ENCODE data around the gene DGUOK. TPM values are rescaled to one million over a fixed set of nuclear protein-coding genes. Genes with fewer than 3 reads are reported as not detected.

The DGUOK gene
- total and polyA plus RNA-seq, 2 of the 4 experiments (the other 2 are of a cell fraction): 66.3 to 111 TPM

DNA sequence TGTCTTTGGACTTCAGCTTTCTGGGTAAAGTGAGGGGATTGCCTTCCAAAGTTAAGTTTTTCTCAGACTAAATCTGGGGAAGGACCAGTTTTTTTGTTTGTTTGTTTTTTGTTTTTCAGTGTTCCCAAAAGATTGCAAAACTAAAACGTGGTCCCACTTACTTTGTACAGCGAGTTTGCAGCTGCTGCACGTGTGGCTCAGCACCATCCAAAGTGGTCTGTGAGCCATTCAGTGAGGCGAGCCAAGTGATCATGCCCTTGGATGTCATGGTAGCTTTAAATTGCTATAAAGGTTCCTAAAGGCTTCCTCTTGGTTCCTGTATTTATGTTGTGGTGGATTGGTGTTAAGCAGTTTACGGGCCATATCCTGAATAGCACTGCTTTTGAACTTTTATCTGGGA is 81.0 kb downstream of the DGUOK start:
- ChIA-PET POLR2A (ENCODE audit: unreplicated experiment) (no interaction called here), CTCF (no interaction called here)
- no peak overlapping the region for H2BK120ac ChIP-seq (ENCODE audit: low read depth, low read length)
- H3K9me3 ChIP-seq (ENCODE audit: control insufficient read depth, insufficient read depth, low read length): no peaks in the 10 kb centered on the region
- ATAC-seq (ENCODE audit: low read depth) (no peak), DNase-seq (no peak)
- H2AK5ac ChIP-seq (ENCODE audit: low read depth, low read length): no peak overlapping the region
- no peak overlapping the region for H3K14ac ChIP-seq (replicated peaks; ENCODE audit: low read depth, low read length)
- H2BK20ac ChIP-seq (ENCODE audit: low read depth, low read length): no peak overlapping the region
- peaks cover 35 to 82% of the 10 kb centered on the region in 2 experiments for H3K79me1 ChIP-seq (ENCODE audit: low read depth in 1 of 2, low read length in 2 of 2)
- H3K36me3 ChIP-seq (ENCODE audit: control insufficient read depth, insufficient read depth, low read length): peaks cover 9% of the 10 kb centered on the region
- no peak overlapping the region for H4K5ac ChIP-seq (ENCODE audit: low read depth, low read length)
- H2BK5ac ChIP-seq (ENCODE audit: low read depth, low read length, poor library complexity, severe bottlenecking): no peak overlapping the region
- WGBS, 2 experiments (ENCODE audit: extremely low coverage in 2 of 2, insufficient read length in 1 of 2): 33% methylated on average over 1 of the region's 5 CpGs; no CpG with 5 or more reads in 1 of the 2 experiments
- intact Hi-C loops (cut with micrococcal nuclease) (no loop called here), dilution Hi-C loops (cut with HindIII; ENCODE audit: low sequenced_read_pairs, unreplicated experiment) (no loop called here), in situ Hi-C loops (cut with MboI; ENCODE audit: low sequenced_read_pairs) (no loop called here)
- H3K9ac ChIP-seq (ENCODE audit: low read depth, low read length): no peak overlapping the region
- H3K56ac ChIP-seq (ENCODE audit: extremely low read depth, insufficient read depth, low read length): no peak overlapping the region
- no peak overlapping the region for H3K18ac ChIP-seq (ENCODE audit: low read depth, low read length)
- H4K91ac ChIP-seq (ENCODE audit: insufficient read depth, low read depth, low read length): no peak overlapping the region
- H2BK15ac ChIP-seq (ENCODE audit: low read depth, low read length): no peak overlapping the region
- H2AFZ ChIP-seq (replicated peaks; ENCODE audit: low read length, poor library complexity): no peak overlapping the region
- H2AK9ac ChIP-seq (replicated peaks; ENCODE audit: low read depth, low read length, poor library complexity): no peak overlapping the region
- no peak overlapping the region for H3K4ac ChIP-seq (ENCODE audit: low read depth, low read length)
- H3K4me1 ChIP-seq (ENCODE audit: control insufficient read depth, insufficient read depth, low read length): peaks cover 26% of the 10 kb centered on the region
- H4K8ac ChIP-seq (ENCODE audit: low read depth in 2 of 2, low read length in 2 of 2): no peak overlapping the region
- BruUV-seq (replicated peaks): no TSS peak
- peaks cover 70% of the 10 kb centered on the region for H4K20me1 ChIP-seq (ENCODE audit: insufficient read depth, low read length)
- H3K9me1 ChIP-seq (ENCODE audit: insufficient read depth, low read length): peaks cover 33% of the 10 kb centered on the region
- no peak overlapping the region for H3K4me3 ChIP-seq (ENCODE audit: insufficient read depth, low read depth, low read length)
- no peak overlapping the region for H3K27ac ChIP-seq (ENCODE audit: insufficient read depth, low read length)
- H3K27me3 ChIP-seq (ENCODE audit: control insufficient read depth, insufficient read depth, low read length): no peaks in the 10 kb centered on the region
- no peak overlapping the region for H3K23ac ChIP-seq (ENCODE audit: low read depth, low read length)
- no peak for TF ChIP-seq NFE2L2 (IDR thresholded peaks at IDR 0.05; ENCODE audit: low read depth, low read length)
- TF ChIP-seq RFX5 (IDR thresholded peaks at IDR 0.05; ENCODE audit: low read depth, low read length): no peak
- TF ChIP-seq CHD1 (IDR thresholded peaks at IDR 0.05; ENCODE audit: low read depth, low read length): no peak
- TF ChIP-seq POLR2A (IDR thresholded peaks at IDR 0.05; ENCODE audit: low read depth, low read length): no peak
- TF ChIP-seq RAD21 (IDR thresholded peaks at IDR 0.05; ENCODE audit: low read length): no peak
- no peak for TF ChIP-seq RCOR1 (IDR thresholded peaks at IDR 0.05; ENCODE audit: insufficient replicate concordance, low read length)
- TF ChIP-seq CEBPB (IDR thresholded peaks at IDR 0.05; ENCODE audit: low read depth, low read length): no peak
- TF ChIP-seq, protein P1, sequence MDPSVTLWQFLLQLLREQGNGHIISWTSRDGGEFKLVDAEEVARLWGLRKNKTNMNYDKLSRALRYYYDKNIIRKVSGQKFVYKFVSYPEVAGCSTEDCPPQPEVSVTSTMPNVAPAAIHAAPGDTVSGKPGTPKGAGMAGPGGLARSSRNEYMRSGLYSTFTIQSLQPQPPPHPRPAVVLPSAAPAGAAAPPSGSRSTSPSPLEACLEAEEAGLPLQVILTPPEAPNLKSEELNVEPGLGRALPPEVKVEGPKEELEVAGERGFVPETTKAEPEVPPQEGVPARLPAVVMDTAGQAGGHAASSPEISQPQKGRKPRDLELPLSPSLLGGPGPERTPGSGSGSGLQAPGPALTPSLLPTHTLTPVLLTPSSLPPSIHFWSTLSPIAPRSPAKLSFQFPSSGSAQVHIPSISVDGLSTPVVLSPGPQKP (IDR thresholded peaks at IDR 0.05; ENCODE audit: borderline replicate concordance, low read depth, low read length): no peak
- TF ChIP-seq BHLHE40 (IDR thresholded peaks at IDR 0.05; ENCODE audit: low read depth, low read length): no peak
- TF ChIP-seq MAZ (IDR thresholded peaks at IDR 0.05; ENCODE audit: borderline replicate concordance, low read depth, low read length): no peak
- no peak for TF ChIP-seq MXI1 (IDR thresholded peaks at IDR 0.05; ENCODE audit: borderline replicate concordance, low read depth, low read length)
- TF ChIP-seq, protein P2, sequence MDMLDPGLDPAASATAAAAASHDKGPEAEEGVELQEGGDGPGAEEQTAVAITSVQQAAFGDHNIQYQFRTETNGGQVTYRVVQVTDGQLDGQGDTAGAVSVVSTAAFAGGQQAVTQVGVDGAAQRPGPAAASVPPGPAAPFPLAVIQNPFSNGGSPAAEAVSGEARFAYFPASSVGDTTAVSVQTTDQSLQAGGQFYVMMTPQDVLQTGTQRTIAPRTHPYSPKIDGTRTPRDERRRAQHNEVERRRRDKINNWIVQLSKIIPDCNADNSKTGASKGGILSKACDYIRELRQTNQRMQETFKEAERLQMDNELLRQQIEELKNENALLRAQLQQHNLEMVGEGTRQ (IDR thresholded peaks at IDR 0.05; ENCODE audit: low read depth, low read length): no peak
- no peak for TF ChIP-seq MAFK (IDR thresholded peaks at IDR 0.05; ENCODE audit: low read depth, low read length)
- no peak for TF ChIP-seq SMC3 (IDR thresholded peaks at IDR 0.05; ENCODE audit: low read depth, low read length)
- TF ChIP-seq, protein P3, sequence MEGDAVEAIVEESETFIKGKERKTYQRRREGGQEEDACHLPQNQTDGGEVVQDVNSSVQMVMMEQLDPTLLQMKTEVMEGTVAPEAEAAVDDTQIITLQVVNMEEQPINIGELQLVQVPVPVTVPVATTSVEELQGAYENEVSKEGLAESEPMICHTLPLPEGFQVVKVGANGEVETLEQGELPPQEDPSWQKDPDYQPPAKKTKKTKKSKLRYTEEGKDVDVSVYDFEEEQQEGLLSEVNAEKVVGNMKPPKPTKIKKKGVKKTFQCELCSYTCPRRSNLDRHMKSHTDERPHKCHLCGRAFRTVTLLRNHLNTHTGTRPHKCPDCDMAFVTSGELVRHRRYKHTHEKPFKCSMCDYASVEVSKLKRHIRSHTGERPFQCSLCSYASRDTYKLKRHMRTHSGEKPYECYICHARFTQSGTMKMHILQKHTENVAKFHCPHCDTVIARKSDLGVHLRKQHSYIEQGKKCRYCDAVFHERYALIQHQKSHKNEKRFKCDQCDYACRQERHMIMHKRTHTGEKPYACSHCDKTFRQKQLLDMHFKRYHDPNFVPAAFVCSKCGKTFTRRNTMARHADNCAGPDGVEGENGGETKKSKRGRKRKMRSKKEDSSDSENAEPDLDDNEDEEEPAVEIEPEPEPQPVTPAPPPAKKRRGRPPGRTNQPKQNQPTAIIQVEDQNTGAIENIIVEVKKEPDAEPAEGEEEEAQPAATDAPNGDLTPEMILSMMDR (conservative IDR thresholded peaks at IDR 0.05; ENCODE audit: low read depth, low read length): no peak
- no peak for TF ChIP-seq FOS (IDR thresholded peaks at IDR 0.05; ENCODE audit: low read depth, low read length)
- H3K4me2 ChIP-seq (ENCODE audit: low read depth, low read length): no peak overlapping the region

Measured in IMR-90 (cell line).